NCI-H2196 (cell line): ENCODE results near the gene LPP.

ENCODE experiments used
- DNase-seq: peaks from one replicate; lab custom pipeline; 2025; ENCODE audit not compliant: unreplicated experiment; lab: John Stamatoyannopoulos, UW

LPP gene

DNA sequence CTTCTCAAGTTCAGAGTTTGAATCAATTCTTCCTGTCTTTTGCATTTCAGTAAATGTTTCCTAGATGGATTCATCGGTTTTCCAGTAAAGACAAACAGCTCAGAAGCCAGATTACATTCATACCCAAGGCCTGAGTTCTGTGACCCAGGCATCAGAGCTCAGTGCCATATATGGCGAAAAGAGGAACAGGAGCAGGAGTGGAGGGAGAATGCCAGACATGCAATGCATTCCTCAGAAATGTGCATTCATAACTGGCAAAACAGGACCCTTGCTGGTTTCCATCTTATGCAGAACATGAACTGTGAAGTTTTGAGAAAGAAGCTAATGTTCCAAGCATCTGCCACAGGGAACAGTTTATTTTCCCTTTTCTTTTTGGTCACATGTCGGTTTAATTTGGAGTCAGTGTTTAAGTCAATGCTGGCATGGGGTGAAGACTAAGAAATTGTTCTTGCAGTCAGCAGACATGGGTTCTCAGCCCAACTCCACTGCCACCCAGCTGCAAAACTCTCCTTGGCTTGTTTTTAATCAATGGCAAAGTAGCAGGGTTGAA, 116.5 kb downstream of the LPP start:
- DNase-seq, result peak; percentile 34

GRCh38 chr3:188271226-188271914, 117.4 kb downstream of the LPP start:
- DNase-seq, result no peak

DNA sequence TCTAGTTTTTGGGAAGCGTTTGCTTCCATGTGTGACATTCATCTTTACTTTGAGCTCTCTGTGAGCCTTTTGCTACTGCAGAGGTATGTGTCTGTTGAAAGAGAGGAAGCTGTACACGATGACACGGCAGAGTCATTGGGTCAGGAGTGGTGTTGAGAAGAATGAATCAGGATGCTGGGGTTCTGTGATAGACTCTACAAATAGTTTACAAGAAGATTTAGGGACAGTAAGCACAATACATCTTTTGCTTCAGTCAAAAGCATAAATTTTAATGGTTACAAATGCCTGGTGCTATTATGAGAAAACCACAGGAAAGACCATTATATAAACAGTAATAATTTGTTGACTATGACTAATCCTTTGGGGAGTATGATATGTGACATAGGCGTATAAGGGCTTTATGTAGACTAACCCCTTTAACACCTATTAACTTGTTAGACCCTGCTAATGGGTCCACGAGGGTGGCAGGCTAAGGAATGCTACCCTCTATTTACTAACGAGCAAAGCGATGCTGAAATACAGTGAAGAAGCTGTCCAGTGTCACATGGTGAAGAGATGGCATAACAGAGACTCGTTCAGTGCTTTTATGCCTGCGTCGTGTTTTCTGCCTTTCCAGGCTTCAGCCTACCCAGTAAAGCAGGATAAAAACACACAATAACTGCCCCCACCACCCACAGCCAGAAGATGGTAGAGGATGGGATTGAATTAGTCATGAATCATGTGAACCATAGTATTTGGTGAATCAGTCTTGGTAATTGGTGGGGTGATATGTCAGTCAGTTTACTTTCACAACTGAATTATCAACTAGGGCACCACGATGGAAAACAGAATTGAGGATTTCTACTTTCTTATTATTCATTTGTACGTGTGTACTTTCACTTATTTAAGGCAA, 118.8 kb downstream of the LPP start:
- no peak for DNase-seq

DNA sequence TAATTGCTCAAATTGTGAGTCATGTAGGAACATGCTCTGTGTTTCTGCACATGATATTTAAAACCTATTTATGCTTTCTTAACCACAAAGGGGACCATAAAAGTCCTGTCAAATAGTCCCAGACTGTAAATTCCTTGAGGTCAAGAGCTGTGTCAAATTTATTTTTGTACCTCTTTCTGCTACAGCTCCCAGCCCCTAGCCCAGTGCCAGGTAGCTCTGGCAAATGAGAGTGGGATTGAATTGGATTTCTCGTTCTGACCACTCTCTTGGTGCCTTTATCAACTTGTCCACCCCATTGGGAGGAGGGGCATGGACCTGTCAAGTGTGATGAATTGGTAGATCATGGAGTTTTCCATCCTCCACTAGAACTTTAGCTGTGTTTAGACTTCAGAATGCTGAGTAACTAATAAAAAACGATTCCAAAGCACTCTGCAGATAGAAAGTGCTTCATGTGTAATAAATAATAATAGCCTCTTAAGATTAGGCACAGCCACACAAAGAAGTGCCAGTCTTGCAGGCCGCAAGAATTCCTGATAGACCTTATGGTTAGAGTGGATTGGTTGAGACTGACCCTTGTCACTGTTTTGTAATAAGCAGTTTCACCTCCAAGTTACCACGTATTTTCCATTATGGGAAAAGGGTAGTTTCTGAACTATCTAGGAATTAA, 120.4 kb downstream of the LPP start:
- DNase-seq, result no peak

- DNase-seq, result no peak
These were observed 122.4 kb downstream of the LPP start for GRCh38 chr3:188276375-188276774.

GRCh38 chr3:188278717-188279324, 124.9 kb downstream of the LPP start:
- no peak for DNase-seq

- DNase-seq, result peak; percentile 77
These were observed 125.8 kb downstream of the LPP start for GRCh38 chr3:188279502-188280335.

DNA sequence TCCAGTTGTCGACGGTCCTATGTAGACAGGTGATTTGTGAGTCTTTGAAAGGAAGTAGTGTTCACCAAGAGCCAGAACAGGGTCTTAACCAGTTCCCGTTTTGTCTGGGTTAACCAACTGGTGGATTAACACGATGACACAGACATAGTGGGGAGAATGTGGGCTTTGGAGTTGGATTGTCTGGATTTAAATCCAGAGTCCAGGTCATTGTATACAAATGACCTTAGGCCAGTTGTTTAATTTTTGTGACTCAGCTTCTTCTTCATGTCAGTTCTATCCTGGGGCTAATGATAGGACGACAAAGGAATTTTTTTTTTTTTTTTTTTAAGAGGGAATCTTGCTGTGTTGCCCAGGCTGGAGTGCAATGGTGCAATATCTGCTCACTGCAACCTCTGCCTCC, 126.7 kb downstream of the LPP start:
- no peak for DNase-seq

DNA sequence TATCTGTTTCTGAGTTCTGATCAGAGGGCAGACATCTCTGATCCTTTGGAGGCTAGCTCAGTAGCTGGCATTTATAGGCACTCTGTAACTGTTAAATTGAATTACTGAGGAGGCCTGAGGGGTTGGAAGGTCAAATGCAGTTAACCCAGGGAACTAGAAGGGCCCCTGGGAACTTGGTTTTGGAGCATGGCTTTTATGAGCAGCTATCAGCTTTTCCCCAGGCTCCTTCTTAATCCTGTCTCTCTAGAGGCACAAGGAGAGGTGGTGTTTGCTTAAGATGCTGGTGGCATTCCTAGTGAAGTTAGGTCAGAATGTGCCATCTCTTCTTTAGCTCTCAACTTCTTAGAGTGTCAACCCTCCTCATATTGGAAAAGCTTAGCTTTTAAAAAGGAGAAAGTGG, 128.9 kb downstream of the LPP start:
- DNase-seq, result no peak

DNA sequence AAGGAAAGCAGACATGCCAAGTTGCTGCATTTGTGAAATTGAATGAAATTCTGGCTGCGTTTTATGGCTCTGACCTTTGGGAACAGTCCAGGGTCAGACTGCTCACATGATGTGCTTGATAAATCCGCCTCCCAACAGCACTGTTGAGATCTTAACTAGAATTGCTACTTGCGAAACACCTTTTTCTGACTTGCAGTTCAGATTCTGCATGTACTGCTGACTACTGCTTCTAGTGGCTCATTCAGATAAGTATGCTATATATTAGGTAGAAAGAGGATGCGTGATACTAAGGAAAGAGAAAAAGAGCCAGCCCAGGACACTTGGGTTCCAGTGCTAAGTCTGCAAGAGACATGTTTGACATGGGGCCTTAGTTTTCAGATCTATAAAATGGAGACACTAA, 129.4 kb downstream of the LPP start:
- no peak for DNase-seq

- no peak for DNase-seq
These were observed 130.7 kb downstream of the LPP start for GRCh38 chr3:188284455-188285212.

DNA sequence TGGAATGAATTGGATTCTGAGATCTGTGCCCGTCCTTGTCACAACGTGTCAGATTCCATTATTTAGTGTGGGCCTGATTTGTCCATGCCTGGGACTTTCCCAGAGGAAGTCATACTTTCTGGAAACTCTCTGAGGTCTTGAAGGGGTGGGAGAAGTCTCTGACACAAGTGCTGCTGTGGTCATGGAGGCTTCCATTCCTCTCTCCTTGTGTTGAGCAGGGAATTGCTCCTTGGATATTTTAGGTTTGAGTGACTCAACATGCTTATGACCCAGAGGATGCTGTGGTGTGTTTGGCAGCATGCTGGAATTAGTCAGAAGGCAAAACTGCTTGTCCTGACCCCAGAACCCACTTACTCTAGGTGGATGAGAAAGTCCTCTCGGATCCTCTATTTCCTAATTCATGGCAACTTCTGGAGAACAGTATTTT, 132.1 kb downstream of the LPP start:
- DNase-seq, result no peak

GRCh38 chr3:188287339-188287738, 133.4 kb downstream of the LPP start:
- DNase-seq, result no peak

DNA sequence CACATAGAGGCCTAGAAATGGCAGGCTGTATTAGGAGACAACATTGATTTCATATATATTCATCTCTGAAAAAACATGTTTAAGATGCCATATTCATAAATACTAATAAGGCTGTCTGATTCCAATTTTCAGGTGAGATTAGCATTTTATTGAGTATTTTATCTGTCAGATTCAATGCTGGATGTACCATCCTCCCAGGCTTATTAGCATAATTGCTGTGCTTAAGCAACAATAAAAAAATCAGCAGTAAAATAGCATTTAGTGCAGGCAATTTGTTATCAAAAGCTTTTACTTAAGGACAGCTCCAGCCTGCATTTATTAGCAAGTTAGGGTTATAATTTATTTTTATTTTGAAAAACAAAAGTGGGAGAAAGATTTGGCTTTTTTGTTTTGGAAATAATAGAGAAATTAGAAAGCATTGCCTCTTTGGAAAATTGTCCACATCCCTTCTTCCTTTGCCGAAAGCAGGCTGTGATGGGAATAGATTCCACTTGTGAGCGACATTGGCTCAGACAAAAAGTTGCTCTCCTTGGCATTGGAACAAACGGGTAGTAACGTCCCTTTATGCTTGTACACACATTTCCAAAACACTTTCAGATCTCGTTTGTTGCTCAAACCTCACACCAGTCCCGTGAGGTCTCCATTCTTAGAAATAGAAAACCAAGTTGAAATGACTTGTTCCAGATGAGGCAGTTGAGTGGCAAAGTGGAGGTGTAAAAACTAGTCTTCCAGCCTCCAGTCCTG, 134.0 kb downstream of the LPP start:
- no peak for DNase-seq

DNA sequence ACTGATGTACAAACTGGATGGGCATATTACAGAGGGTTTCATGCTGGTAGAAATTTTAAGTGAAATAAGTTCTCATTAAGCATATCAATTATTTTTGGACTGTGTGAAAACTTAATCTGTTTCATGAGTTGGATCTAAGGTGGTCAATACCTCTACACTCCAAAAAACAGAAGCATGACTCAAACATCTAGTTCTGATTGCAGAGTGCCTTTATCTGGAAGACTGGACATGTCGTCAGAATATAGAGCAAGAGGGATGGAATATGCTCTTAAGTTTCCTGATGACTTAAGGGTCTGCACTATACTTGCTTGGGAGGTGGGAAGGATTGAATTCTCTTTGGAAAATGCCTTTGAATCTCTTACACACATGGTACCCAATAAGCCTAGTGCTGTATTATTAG, 138.3 kb downstream of the LPP start:
- DNase-seq, result no peak

GRCh38 chr3:188292827-188293226, 138.9 kb downstream of the LPP start:
- no peak for DNase-seq

- DNase-seq, result no peak
These were observed 140.2 kb downstream of the LPP start for GRCh38 chr3:188294113-188294512.

- peak; percentile 100 for DNase-seq
These were observed 141.0 kb downstream of the LPP start for GRCh38 chr3:188294823-188295487.
